Cardiac fibroblast (primary cell): ENCODE measurements around the gene AMT.

Experiments
- DNase-seq, 2 donors: peaks; one replicate each; pipeline versions ENCODE4 v3.0.0 to v3.0.0-alpha.2; 2010; ENCODE audit warnings: low read depth in 2 of 2
- H3K4me3 ChIP-seq, 2 donors: replicated peaks in 1 of 2; 1 replicate in 1 of 2; 2 replicates in 1 of 2; pipeline ENCODE4 v1.5.1; 2011; ENCODE audit warnings: low read depth in 2 of 2, low read length in 2 of 2, mild to moderate bottlenecking in 2 of 2, moderate library complexity in 1 of 2
- TF ChIP-seq, protein P1 (sequence below): IDR thresholded peaks from one replicate; pipeline ENCODE4 v1.5.1; 2011; ENCODE audit warnings: low read depth, mild to moderate bottlenecking, low read length, inconsistent platforms

AMT gene

GRCh38 chr3:49377483-49377882 is 44.8 kb downstream of the AMT start:
- peak; percentile 35 to 85 for DNase-seq
- no peak overlapping the region for H3K4me3 ChIP-seq
- TF ChIP-seq, protein P1, sequence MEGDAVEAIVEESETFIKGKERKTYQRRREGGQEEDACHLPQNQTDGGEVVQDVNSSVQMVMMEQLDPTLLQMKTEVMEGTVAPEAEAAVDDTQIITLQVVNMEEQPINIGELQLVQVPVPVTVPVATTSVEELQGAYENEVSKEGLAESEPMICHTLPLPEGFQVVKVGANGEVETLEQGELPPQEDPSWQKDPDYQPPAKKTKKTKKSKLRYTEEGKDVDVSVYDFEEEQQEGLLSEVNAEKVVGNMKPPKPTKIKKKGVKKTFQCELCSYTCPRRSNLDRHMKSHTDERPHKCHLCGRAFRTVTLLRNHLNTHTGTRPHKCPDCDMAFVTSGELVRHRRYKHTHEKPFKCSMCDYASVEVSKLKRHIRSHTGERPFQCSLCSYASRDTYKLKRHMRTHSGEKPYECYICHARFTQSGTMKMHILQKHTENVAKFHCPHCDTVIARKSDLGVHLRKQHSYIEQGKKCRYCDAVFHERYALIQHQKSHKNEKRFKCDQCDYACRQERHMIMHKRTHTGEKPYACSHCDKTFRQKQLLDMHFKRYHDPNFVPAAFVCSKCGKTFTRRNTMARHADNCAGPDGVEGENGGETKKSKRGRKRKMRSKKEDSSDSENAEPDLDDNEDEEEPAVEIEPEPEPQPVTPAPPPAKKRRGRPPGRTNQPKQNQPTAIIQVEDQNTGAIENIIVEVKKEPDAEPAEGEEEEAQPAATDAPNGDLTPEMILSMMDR, result no peak

DNA sequence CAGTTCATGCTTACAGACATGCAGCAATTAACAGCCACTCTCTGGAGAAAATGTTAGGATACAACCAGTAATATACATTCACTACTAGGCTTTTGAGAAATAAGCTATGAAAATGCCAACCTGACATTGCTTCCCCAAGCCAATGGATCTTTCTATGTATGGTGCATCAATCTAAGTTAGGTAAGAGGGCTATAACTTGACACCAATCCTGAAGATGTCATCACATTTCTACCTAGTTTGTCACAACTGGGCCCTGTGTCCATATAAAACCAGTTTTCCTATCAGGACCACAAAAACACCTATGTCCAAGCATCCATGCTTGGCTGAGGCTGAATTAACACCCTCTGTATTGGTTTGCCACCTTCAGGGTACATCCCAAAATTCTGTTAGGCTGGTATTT is 50.3 kb downstream of the AMT start:
- no peak for DNase-seq
- TF ChIP-seq, protein P1, result no peak
- no peak overlapping the region for H3K4me3 ChIP-seq

GRCh38 chr3:49370585-49371290 is 51.5 kb downstream of the AMT start:
- TF ChIP-seq, protein P1, result no peak
- DNase-seq, result no peak
- no peak overlapping the region for H3K4me3 ChIP-seq
